ENCODE results near the gene SACS. TPM values are rescaled to one million over a fixed set of nuclear protein-coding genes. Genes with fewer than 3 reads are reported as not detected.
"Not testable (repeated sequence)": the region's sequence is repeated elsewhere in the genome, so short reads cannot be mapped to it uniquely, and the experiment has no call there.

The SACS gene
- total RNA-seq, 1 experiment from 2014 or later = 53.0 TPM

DNA sequence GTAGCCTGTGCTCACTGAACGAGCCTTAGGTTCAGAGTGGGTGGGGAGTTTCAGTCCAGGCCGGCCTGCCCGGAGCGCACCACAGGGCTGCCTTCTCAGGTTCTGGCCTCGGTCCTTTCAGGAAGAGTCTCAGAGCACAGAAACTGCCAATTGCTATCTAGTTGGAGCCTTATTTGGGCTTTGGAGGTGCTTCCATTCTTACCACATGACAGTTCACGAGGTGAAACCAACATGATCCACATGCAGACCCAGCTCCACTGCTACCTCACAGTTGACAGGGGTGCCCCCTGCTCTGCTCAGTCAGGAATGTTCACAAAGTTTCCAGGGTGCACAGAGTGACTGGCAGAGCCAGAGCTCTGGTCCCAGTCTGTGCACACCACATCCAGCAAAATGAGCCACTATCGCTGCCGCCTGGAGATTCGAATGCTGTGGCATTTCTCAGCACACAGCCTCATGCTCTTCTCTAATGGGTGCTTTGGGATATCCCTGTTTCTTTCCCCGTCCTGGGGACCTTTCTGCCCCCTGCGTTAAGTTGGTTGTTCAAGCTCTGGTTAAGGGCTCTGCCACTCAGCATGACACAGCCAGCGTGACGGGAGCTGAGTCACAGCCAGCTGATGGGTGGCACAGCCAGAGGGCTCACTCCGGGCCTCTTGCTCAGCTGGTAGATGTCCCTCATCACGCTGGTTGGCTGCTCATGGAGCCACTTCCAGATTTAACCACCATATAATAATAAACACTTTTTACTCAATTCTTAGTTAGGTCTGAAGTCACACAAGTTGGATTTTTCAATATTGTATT is 7.5 kb upstream of the SACS start:
- peaks cover 2% of the 10 kb centered on the region; the same call in 1 of the 2 replicates for H3K27me3 Mint-ChIP-seq (ENCODE audit: low read depth)
- Histone ChIP-seq H3K9me3 (ENCODE audit: control insufficient read depth, low read depth, low read length) (no peaks in the 10 kb centered on the region), H2BK15ac (ENCODE audit: low read depth, low read length) (no peak overlapping the region), H3K23ac (ENCODE audit: insufficient read length, low read depth, low read length) (no peak overlapping the region), H4K20me1 (ENCODE audit: control insufficient read depth, insufficient read depth, insufficient read length) (no peaks in the 10 kb centered on the region), H4K91ac (ENCODE audit: insufficient read length, low read depth, low read length) (no peak overlapping the region), H3K56ac (ENCODE audit: insufficient read length, low read depth, low read length) (no peak overlapping the region), H3K27ac (ENCODE audit: insufficient read length, low read depth, low read length) (no peak overlapping the region), H3K23me2 (ENCODE audit: insufficient read length, low read depth, low read length, poor library complexity, severe bottlenecking) (no peaks in the 10 kb centered on the region), H3K4ac (ENCODE audit: low read depth, low read length) (no peak overlapping the region), H3K79me2 (ENCODE audit: insufficient read depth, low read length) (no peaks in the 10 kb centered on the region), H2AK5ac (ENCODE audit: insufficient read length, low read length) (no peak overlapping the region), H3T11ph (ENCODE audit: low read length) (no peak overlapping the region), H2BK120ac (ENCODE audit: low read depth, low read length, poor library complexity, severe bottlenecking) (no peak overlapping the region), H3K27me3 (ENCODE audit: insufficient read depth, low read length) (no peaks in the 10 kb centered on the region), H3K18ac (ENCODE audit: insufficient read length, low read depth, low read length) (no peak overlapping the region), H4K8ac (replicated peaks; ENCODE audit: insufficient read length, low read depth, low read length) (no peak overlapping the region), H3K4me1 (ENCODE audit: insufficient read depth, low read length) (no peaks in the 10 kb centered on the region; the same call in 1 of the 2 replicates), H3K9ac (ENCODE audit: extremely low read depth, insufficient read length, low read length) (no peak overlapping the region), H3K4me2 (ENCODE audit: insufficient read depth, insufficient read length, low read length) (no peak overlapping the region), H3K79me1 (ENCODE audit: insufficient read depth, low read depth, low read length, poor library complexity, severe bottlenecking) (no peaks in the 10 kb centered on the region), H3K14ac (ENCODE audit: insufficient read depth, low read length) (no peak overlapping the region), H2BK5ac (ENCODE audit: insufficient read length, low read length) (no peak overlapping the region), H2BK12ac (ENCODE audit: insufficient read length, low read depth, low read length) (no peak overlapping the region), H2BK20ac (ENCODE audit: low read depth, low read length, poor library complexity, severe bottlenecking) (no peak overlapping the region), H2AFZ (ENCODE audit: low read length) (no peak overlapping the region), H4K5ac (ENCODE audit: insufficient read length, low read depth, low read length) (no peak overlapping the region)
- peak overlapping the region in 1 of 3 experiments; percentile 4; a peak in 1 of 7 replicates for H3K27ac Mint-ChIP-seq
- DNase-seq = no peak
- no peak overlapping the region for H3K4me3 Mint-ChIP-seq
- peaks cover 2 to 8% (median 7%) of the 10 kb centered on the region in 3 experiments; a peak in 4 of 7 replicates for H3K36me3 Mint-ChIP-seq (ENCODE audit: insufficient read depth in 1 of 3, low read depth in 3 of 3)
- TF ChIP-seq, protein P1, sequence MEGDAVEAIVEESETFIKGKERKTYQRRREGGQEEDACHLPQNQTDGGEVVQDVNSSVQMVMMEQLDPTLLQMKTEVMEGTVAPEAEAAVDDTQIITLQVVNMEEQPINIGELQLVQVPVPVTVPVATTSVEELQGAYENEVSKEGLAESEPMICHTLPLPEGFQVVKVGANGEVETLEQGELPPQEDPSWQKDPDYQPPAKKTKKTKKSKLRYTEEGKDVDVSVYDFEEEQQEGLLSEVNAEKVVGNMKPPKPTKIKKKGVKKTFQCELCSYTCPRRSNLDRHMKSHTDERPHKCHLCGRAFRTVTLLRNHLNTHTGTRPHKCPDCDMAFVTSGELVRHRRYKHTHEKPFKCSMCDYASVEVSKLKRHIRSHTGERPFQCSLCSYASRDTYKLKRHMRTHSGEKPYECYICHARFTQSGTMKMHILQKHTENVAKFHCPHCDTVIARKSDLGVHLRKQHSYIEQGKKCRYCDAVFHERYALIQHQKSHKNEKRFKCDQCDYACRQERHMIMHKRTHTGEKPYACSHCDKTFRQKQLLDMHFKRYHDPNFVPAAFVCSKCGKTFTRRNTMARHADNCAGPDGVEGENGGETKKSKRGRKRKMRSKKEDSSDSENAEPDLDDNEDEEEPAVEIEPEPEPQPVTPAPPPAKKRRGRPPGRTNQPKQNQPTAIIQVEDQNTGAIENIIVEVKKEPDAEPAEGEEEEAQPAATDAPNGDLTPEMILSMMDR (conservative IDR thresholded peaks at IDR 0.05) = no peak
- H3K4me1 Mint-ChIP-seq = peaks cover 14 to 22% of the 10 kb centered on the region in 2 experiments; a peak in 3 of 4 replicates
- peaks cover under 1 to 3% of the 10 kb centered on the region in 2 experiments; a peak in 3 of 5 replicates for H3K9me3 Mint-ChIP-seq
- no CpG with 5 or more reads among the region's 15 CpGs for WGBS (ENCODE audit: extremely low coverage, insufficient read length, low lambda C conversion rate)

DNA sequence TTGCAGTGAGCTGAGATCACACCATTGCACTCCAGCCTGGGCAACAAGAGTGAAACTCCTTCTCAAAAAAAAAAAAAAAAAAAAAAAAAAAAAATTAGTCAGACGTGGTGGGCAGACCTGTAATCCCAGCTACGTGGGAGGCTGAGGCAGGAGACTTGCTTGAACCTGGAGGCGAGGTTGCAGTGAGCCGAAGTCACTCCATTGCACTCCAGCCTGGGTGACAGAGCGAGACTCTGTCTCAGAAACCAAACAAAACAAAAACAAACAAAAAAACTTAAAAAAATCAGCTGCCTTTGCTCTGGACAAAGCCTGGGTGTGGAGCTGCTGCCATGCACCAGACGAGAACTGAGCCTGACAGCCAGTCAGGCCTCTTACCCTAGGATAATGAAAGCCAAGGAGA is 6.8 kb upstream of the SACS start:
- not testable (repeated sequence) for H3K79me1 ChIP-seq (ENCODE audit: insufficient read depth, low read depth, low read length, poor library complexity, severe bottlenecking); H3T11ph ChIP-seq (ENCODE audit: low read length); DNase-seq; H4K8ac ChIP-seq (replicated peaks; ENCODE audit: insufficient read length, low read depth, low read length); H2BK5ac ChIP-seq (ENCODE audit: insufficient read length, low read length); H3K27me3 Mint-ChIP-seq (ENCODE audit: low read depth); H3K27ac Mint-ChIP-seq; H3K18ac ChIP-seq (ENCODE audit: insufficient read length, low read depth, low read length); H2BK20ac ChIP-seq (ENCODE audit: low read depth, low read length, poor library complexity, severe bottlenecking); H2AK5ac ChIP-seq (ENCODE audit: insufficient read length, low read length); H2AFZ ChIP-seq (ENCODE audit: low read length); H3K14ac ChIP-seq (ENCODE audit: insufficient read depth, low read length); H3K27ac ChIP-seq (ENCODE audit: insufficient read length, low read depth, low read length); H4K91ac ChIP-seq (ENCODE audit: insufficient read length, low read depth, low read length); H3K23ac ChIP-seq (ENCODE audit: insufficient read length, low read depth, low read length); H3K23me2 ChIP-seq (ENCODE audit: insufficient read length, low read depth, low read length, poor library complexity, severe bottlenecking); H3K56ac ChIP-seq (ENCODE audit: insufficient read length, low read depth, low read length); H3K9me3 ChIP-seq (ENCODE audit: control insufficient read depth, low read depth, low read length); H3K4me2 ChIP-seq (ENCODE audit: insufficient read depth, insufficient read length, low read length); H3K27me3 ChIP-seq (ENCODE audit: insufficient read depth, low read length); H3K79me2 ChIP-seq (ENCODE audit: insufficient read depth, low read length); H2BK15ac ChIP-seq (ENCODE audit: low read depth, low read length); H3K4ac ChIP-seq (ENCODE audit: low read depth, low read length); H3K9me3 Mint-ChIP-seq; H4K20me1 ChIP-seq (ENCODE audit: control insufficient read depth, insufficient read depth, insufficient read length); H2BK120ac ChIP-seq (ENCODE audit: low read depth, low read length, poor library complexity, severe bottlenecking); H3K4me3 Mint-ChIP-seq; H2BK12ac ChIP-seq (ENCODE audit: insufficient read length, low read depth, low read length); H4K5ac ChIP-seq (ENCODE audit: insufficient read length, low read depth, low read length); H3K9ac ChIP-seq (ENCODE audit: extremely low read depth, insufficient read length, low read length); H3K36me3 Mint-ChIP-seq (ENCODE audit: insufficient read depth in 1 of 3, low read depth in 3 of 3); H3K4me1 ChIP-seq (ENCODE audit: insufficient read depth, low read length)
- peaks cover 12 to 15% of the 10 kb centered on the region in 2 experiments; a peak in 3 of 4 replicates for H3K4me1 Mint-ChIP-seq
- WGBS (ENCODE audit: extremely low coverage, insufficient read length, low lambda C conversion rate) = no CpG with 5 or more reads among the region's 6 CpGs
